ENCODE measurements around the gene GFPT1.

DNA sequence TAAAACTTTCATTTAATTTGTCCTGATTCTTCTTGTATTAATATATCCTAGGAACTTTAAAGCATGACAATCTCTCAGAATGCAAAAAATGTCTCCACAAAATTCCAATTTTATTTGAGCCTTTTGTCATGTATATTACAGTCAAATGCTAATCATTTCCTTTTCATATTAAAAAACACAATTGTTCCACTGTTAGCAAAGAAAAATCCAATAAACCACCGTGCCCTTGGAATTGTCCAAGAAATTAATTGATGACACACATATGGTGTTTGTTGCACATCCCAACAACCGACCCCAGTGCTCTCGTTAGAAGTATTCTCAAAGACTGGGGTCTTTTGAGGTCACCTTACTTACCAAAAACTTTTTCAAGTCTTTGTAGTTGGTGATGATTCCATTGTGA is 28.1 kb downstream of the GFPT1 start:
- TF ChIP-seq CTCF (conservative IDR thresholded peaks at IDR 0.05; ENCODE audit: low read length), result no peak
- TF ChIP-seq EZH2phosphoT487 (IDR thresholded peaks at IDR 0.05; ENCODE audit: borderline replicate concordance), result no peak

All from Loucy (cell line).